CD4-positive, CD25-positive, alpha-beta regulatory T cell (primary cell): ENCODE data around the gene C19orf18. TPM values are rescaled to one million over a fixed set of nuclear protein-coding genes. Genes with fewer than 3 reads are reported as not detected.
A peak's percentile ranks its signal among the peaks of the same experiment; 100 is the strongest.
"Not testable (repeated sequence)": the region's sequence is repeated elsewhere in the genome, so short reads cannot be mapped to it uniquely, and the experiment has no call there.

ENCODE experiments used
- ATAC-seq, 2 donors: fragments of 150-1000 bp; cut with Tn5 transposase; one replicate each; pipeline ENCODE4 v1.10.0; 2021; ENCODE audit warnings: low read depth in 2 of 2, moderate number of reproducible peaks in 2 of 2, moderate library complexity in 1 of 2
- DNase-seq, 3 donors: peaks; one replicate each; pipeline versions ENCODE4 v3.0.0 to v3.0.0-alpha.2; 2012 to 2022; ENCODE audit warnings: mixed read lengths in 1 of 3
- H3K27ac ChIP-seq: one replicate; pipeline ENCODE4 v1.7.0; 2013; ENCODE audit warnings: mild to moderate bottlenecking, low read length; ENCODE audit not compliant: insufficient read depth, poor library complexity, severe bottlenecking
- H3K27me3 ChIP-seq: one replicate; pipeline ENCODE4 v1.7.0; 2013; ENCODE audit warnings: low read length; ENCODE audit not compliant: control insufficient read depth, insufficient read depth
- H3K36me3 ChIP-seq: one replicate; pipeline ENCODE4 v1.7.0; 2013; ENCODE audit warnings: mild to moderate bottlenecking, low read length, moderate library complexity; ENCODE audit not compliant: control insufficient read depth, insufficient read depth
- H3K4me1 ChIP-seq: 2 replicates; pipeline ENCODE4 v1.7.0; 2013; ENCODE audit warnings: mild to moderate bottlenecking, low read length; ENCODE audit not compliant: insufficient read depth, control insufficient read depth, poor library complexity, severe bottlenecking
- H3K4me3 ChIP-seq: one replicate; pipeline ENCODE4 v1.7.0; 2013; ENCODE audit warnings: low read depth, mild to moderate bottlenecking, low read length, moderate library complexity
- H3K9me3 ChIP-seq, 2 experiments: 1 replicate in 1 of 2; 2 replicates in 1 of 2; pipeline ENCODE4 v1.7.0; 2013; ENCODE audit warnings: low read length in 2 of 2, mild to moderate bottlenecking in 1 of 2, moderate library complexity in 1 of 2; ENCODE audit not compliant: control insufficient read depth in 2 of 2
- H3K27ac Mint-ChIP-seq, 3 donors: one replicate each; pipeline ENCODE4 v1.8.0; 2020 to 2022; ENCODE audit warnings: mild to moderate bottlenecking in 3 of 3, mixed read lengths in 3 of 3, moderate library complexity in 2 of 3
- H3K27me3 Mint-ChIP-seq: one replicate; pipeline ENCODE4 v1.8.0; 2022; ENCODE audit warnings: mild to moderate bottlenecking, mixed read lengths
- H3K36me3 Mint-ChIP-seq: one replicate; pipeline ENCODE4 v1.8.0; 2020; ENCODE audit warnings: mixed read lengths
- H3K4me1 Mint-ChIP-seq, 4 donors: one replicate each; pipeline ENCODE4 v1.8.0; 2020 to 2022; ENCODE audit warnings: mixed read lengths in 4 of 4, mild to moderate bottlenecking in 1 of 4
- H3K4me3 Mint-ChIP-seq, 4 donors: one replicate each; pipeline ENCODE4 v1.8.0; 2020 to 2022; ENCODE audit warnings: mild to moderate bottlenecking in 4 of 4, mixed read lengths in 4 of 4, moderate library complexity in 3 of 4
- H3K9me3 Mint-ChIP-seq, 7 donors: one replicate each; pipeline ENCODE4 v1.8.0; 2020 to 2022; ENCODE audit warnings: mixed read lengths in 7 of 7, mild to moderate bottlenecking in 3 of 7, moderate library complexity in 2 of 7
- polyA plus RNA-seq, 4 donors: library from polyadenylated mRNA; unstranded; fragments of 300-500 nt; fragmentation: Illumina TruSeq; gene quantifications; one replicate each; pipeline ENCODE4 v1.2.3, GENCODE V29; 2021
- total RNA-seq: library from RNA; stranded (reverse); gene quantifications from one replicate; pipeline ENCODE4 v1.2.3, GENCODE V29; 2022

C19orf18 gene
- total and polyA plus RNA-seq, 5 donors from 2014 or later = 1.6 TPM; not detected in 4

DNA sequence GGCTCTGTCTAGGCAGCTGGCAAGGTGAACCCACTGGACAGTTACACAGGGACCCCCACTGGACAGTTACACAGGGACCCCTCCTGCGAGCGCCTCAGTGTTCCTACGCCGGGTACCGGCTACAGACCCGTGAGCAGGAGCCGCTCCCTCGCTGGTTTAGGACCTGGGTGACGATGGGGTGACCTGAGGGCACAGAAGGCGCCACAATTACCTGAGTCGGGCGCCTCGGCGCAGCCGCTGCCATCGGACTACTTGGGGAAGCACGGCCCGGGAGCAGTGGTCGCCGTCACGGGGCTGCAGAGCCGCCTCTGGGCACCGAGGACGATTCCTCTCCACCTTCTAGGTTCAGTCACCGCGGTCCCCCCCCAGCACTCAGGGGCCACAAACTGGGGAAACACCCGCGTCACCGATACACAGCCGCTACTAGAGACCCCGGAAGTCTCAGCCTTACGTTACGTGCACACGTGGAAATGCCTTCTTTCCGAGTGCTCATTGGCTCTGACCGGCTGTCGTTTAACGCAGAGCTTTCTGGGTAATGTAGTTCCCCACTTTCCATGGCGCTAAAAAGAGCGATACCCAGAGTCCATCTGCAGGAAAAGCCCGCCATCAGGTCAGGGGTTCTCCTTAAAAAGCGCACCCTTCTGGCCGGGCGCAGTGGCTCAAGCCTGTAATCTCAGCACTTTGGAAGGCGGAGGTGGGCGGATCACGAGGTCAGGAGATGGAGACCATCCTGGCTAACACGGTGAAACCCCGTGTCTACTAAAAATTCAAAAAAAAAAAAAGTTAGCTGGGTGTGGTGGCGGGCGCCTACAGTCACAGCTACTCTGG lies 58.0 kb downstream of the C19orf18 start, which contains the start of gene ZNF417:
ZNF417 (minus strand) TSS at position 425 of the 828 bp plus-strand sequence; CDS start at position 244, 181 bp downstream.
- Histone ChIP-seq H3K9me3 (peaks cover 18 to 34% of the 10 kb centered on the region in 2 experiments), H3K36me3 (peaks cover 23% of the 10 kb centered on the region), H3K27ac (peak within 1 kb of the TSS; percentile 86), H3K4me3 (peak within 1 kb of the TSS; percentile 97)
- H3K4me1 Mint-ChIP-seq = peaks cover 11 to 45% (median 21%) of the 10 kb centered on the region in 4 donors
- peaks cover 2 to 45% (median 17%) of the 10 kb centered on the region in 7 donors for H3K9me3 Mint-ChIP-seq
- H3K4me1 ChIP-seq, H3K27me3 Mint-ChIP-seq, H3K27me3 ChIP-seq: not testable (repeated sequence)
- peak within 1 kb of the TSS; percentile 97 to 98 (median 98) for H3K27ac Mint-ChIP-seq
- peak within 1 kb of the TSS; percentile 95 to 98 (median 97) for H3K4me3 Mint-ChIP-seq
- peak; percentile 100 for ATAC-seq
- peaks cover 42% of the 10 kb centered on the region for H3K36me3 Mint-ChIP-seq
- DNase-seq = peak; percentile 87 to 96 (median 90)

DNA sequence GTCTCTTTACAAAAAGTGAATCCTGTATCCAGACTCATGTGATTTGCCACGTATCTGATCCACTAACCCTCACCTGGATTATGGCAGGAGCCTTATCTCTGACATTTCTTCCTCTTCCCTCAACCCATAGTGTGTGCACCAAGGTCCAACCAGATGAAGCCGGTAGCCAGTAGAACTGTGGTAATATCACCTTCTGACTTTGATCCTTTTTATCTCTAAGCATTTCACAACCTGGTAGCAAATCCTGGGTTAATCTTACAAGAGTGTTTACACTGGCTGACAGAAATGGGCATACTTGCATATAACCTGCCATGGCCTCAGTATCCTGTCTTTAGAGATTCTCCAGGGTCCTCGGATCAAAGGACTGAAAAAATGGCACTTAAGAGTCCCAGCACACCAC lies 59.8 kb downstream of the C19orf18 start:
- Histone ChIP-seq H3K4me1 (peaks cover 7% of the 10 kb centered on the region), H3K4me3 (no peak overlapping the region), H3K36me3 (peaks cover 37% of the 10 kb centered on the region), H3K27me3 (no peaks in the 10 kb centered on the region), H3K27ac (no peak overlapping the region), H3K9me3 (peaks cover 27 to 49% of the 10 kb centered on the region in 2 experiments)
- Mint-ChIP-seq H3K27ac (peak overlapping the region in 1 of 3 donors; percentile 97), H3K4me1 (peaks cover 11 to 48% (median 21%) of the 10 kb centered on the region in 4 donors), H3K9me3 (peaks cover 5 to 47% (median 22%) of the 10 kb centered on the region in 7 donors), H3K27me3 (no peaks in the 10 kb centered on the region), H3K4me3 (peak overlapping the region in 3 of 4 donors; percentile 95 to 98 (median 96)), H3K36me3 (peaks cover 51% of the 10 kb centered on the region)
- no peak for DNase-seq
- no peak for ATAC-seq

Other genes with a start within 250 kb of the C19orf18 start
- 9.2 TPM for gene ZNF671, start 246.9 kb downstream of the C19orf18 start, total RNA-seq
- gene ZNF671, start 246.9 kb downstream of the C19orf18 start, polyA plus RNA-seq = 10 to 100 TPM; 19.5 to 28.6 (median 23.3) TPM
- 15.4 TPM for gene ZNF776, start 227.7 kb downstream of the C19orf18 start, total RNA-seq
- 10 to 100 TPM in 1 of 4 donors, 1 to 10 TPM in 3; 2.9 to 12.2 (median 7.5) TPM for gene ZNF776, start 227.7 kb downstream of the C19orf18 start, polyA plus RNA-seq
- gene ZNF586, start 204.9 kb downstream of the C19orf18 start, total RNA-seq = 39.4 TPM
- gene ZNF586, start 204.9 kb downstream of the C19orf18 start, polyA plus RNA-seq = 10 to 100 TPM; 18.7 to 32.2 (median 31.3) TPM
- 16.6 TPM for gene ZNF552, start 159.6 kb downstream of the C19orf18 start, total RNA-seq
- gene ZNF552, start 159.6 kb downstream of the C19orf18 start, polyA plus RNA-seq = 10 to 100 TPM in 1 of 4 donors, 1 to 10 TPM in 3; 4.8 to 11.7 (median 6.8) TPM
- 23.6 TPM for gene ZNF587B, start 144.2 kb downstream of the C19orf18 start, total RNA-seq
- 1 to 10 TPM; 1.3 to 3.4 (median 2.1) TPM for gene ZNF587B, start 144.2 kb downstream of the C19orf18 start, polyA plus RNA-seq
- 45.3 TPM for gene ZNF587, start 124.7 kb downstream of the C19orf18 start, total RNA-seq
- gene ZNF587, start 124.7 kb downstream of the C19orf18 start, polyA plus RNA-seq = 1 to 10 TPM; 2.7 to 6.1 (median 3.5) TPM
- gene ZNF814, start 85.5 kb downstream of the C19orf18 start, total RNA-seq = 12.9 TPM
- gene ZNF814, start 85.5 kb downstream of the C19orf18 start, polyA plus RNA-seq = 10 to 100 TPM in 2 of 4 donors, 1 to 10 TPM in 2; 3.1 to 13.4 (median 10.0) TPM
- 21.0 TPM for gene ZNF417, start 57.9 kb downstream of the C19orf18 start, total RNA-seq
- gene ZNF417, start 57.9 kb downstream of the C19orf18 start, polyA plus RNA-seq = 1 to 10 TPM in 3 of 4 donors, under 1 TPM in 1; 0.33 to 3.8 (median 2.2) TPM
- 1.0 TPM for gene ZNF418, start 39.1 kb downstream of the C19orf18 start, total RNA-seq
- 1 to 10 TPM in 2 of 4 donors, not detected in 2; 1.2 to 3.1 TPM for gene ZNF418, start 39.1 kb downstream of the C19orf18 start, polyA plus RNA-seq
- 7.6 TPM for gene ZNF256, start 26.8 kb downstream of the C19orf18 start, total RNA-seq
- gene ZNF256, start 26.8 kb downstream of the C19orf18 start, polyA plus RNA-seq = 1 to 10 TPM; 1.7 to 6.3 (median 4.9) TPM
- 10.3 TPM for gene ZNF606, start 28.3 kb upstream of the C19orf18 start, total RNA-seq
- gene ZNF606, start 28.3 kb upstream of the C19orf18 start, polyA plus RNA-seq = 1 to 10 TPM; 1.6 to 6.0 (median 4.7) TPM
- not detected for gene ZSCAN1, start 59.5 kb upstream of the C19orf18 start, total RNA-seq
- not detected for gene ZSCAN1, start 59.5 kb upstream of the C19orf18 start, polyA plus RNA-seq
- 0.39 TPM for gene ZNF135, start 84.7 kb upstream of the C19orf18 start, total RNA-seq
- gene ZNF135, start 84.7 kb upstream of the C19orf18 start, polyA plus RNA-seq = 1 to 10 TPM in 1 of 4 donors, under 1 TPM in 3; 0.15 to 2.7 (median 0.88) TPM
- gene ZSCAN18, start 123.7 kb upstream of the C19orf18 start, total RNA-seq = 13.4 TPM
- 10 to 100 TPM in 2 of 4 donors, 1 to 10 TPM in 2; 3.9 to 17.7 (median 12.0) TPM for gene ZSCAN18, start 123.7 kb upstream of the C19orf18 start, polyA plus RNA-seq
- 9.2 TPM for gene ZNF329, start 176.3 kb upstream of the C19orf18 start, total RNA-seq
- gene ZNF329, start 176.3 kb upstream of the C19orf18 start, polyA plus RNA-seq = 1 to 10 TPM; 2.9 to 9.4 (median 4.8) TPM
- 32.8 TPM for gene ZNF274, start 208.5 kb upstream of the C19orf18 start, total RNA-seq
- 10 to 100 TPM; 31.8 to 45.1 (median 38.2) TPM for gene ZNF274, start 208.5 kb upstream of the C19orf18 start, polyA plus RNA-seq